HEK293 (cell line): ENCODE results near the gene MYH6.

ENCODE experiments used
- CTCF ChIA-PET: fragments of 350-600 bp; formaldehyde crosslinking; extraction: SDS; loops from one replicate; lab custom pipeline; 2021; ENCODE audit warnings: antibody characterized with exemption; lab: Yijun Ruan, JAX
- POLR2A ChIA-PET: fragments of 300-600 bp; formaldehyde crosslinking; extraction: SDS; loops from one replicate; lab custom pipeline; 2020; ENCODE audit warnings: antibody characterized with exemption, inconsistent platforms; lab: Yijun Ruan, JAX
- H3K27ac ChIP-seq: fragments of 200-500 bp; sonication (Bioruptor generic); 2 replicates; pipeline ENCODE4 v1.5.1; 2014; ENCODE audit warnings: low read depth, low read length, control low read depth, inconsistent platforms; ENCODE audit errors: extremely low read depth
- H3K36me3 ChIP-seq, 2 experiments: fragments of 200-500 bp in 1 of 2; sonication (Bioruptor generic) in 1 of 2; 1 replicate in 1 of 2; 2 replicates in 1 of 2; pipeline ENCODE4 v1.5.1; 2014 to 2017; ENCODE audit warnings: inconsistent platforms in 2 of 2, low read length in 2 of 2; ENCODE audit not compliant: control insufficient read depth in 2 of 2, insufficient read depth in 1 of 2
- H3K4me1 ChIP-seq: fragments of 200-500 bp; sonication (Bioruptor generic); 2 replicates; pipeline ENCODE4 v1.5.1; 2014; ENCODE audit warnings: mild to moderate bottlenecking, low read length, inconsistent platforms; ENCODE audit not compliant: control insufficient read depth, insufficient read depth
- H3K4me3 ChIP-seq: 2 replicates; pipeline ENCODE4 v1.5.1; 2011; ENCODE audit warnings: low read depth, mild to moderate bottlenecking, control low read depth, low read length, moderate library complexity
- H3K9me3 ChIP-seq: fragments of 200-500 bp; sonication (Bioruptor generic); 2 replicates; pipeline ENCODE4 v1.5.1; 2014; ENCODE audit warnings: low read depth, low read length, inconsistent platforms; ENCODE audit not compliant: control insufficient read depth, insufficient read depth
- BCL11A ChIP-seq: fragments of 450-650 bp; formaldehyde crosslinking; IDR thresholded peaks from 2 replicates; pipeline ENCODE4 v1.5.1; 2016; ENCODE audit warnings: low read depth, missing biosample characterization, missing genetic modification characterization
- BCL11B ChIP-seq: fragments of 450-650 bp; formaldehyde crosslinking; IDR thresholded peaks from 2 replicates; pipeline ENCODE4 v1.5.1; 2016; ENCODE audit warnings: low read depth, missing biosample characterization, missing genetic modification characterization
- CTCF ChIP-seq: fragments of 450-650 bp; formaldehyde crosslinking; IDR thresholded peaks from 2 replicates; pipeline ENCODE4 v1.5.1; 2016; ENCODE audit warnings: missing biosample characterization, missing genetic modification characterization
- GFI1B ChIP-seq: fragments of 450-650 bp; formaldehyde crosslinking; IDR thresholded peaks from 2 replicates; pipeline ENCODE4 v1.5.1; 2016; ENCODE audit warnings: missing biosample characterization, missing genetic modification characterization
- GLI4 ChIP-seq: fragments of 450-650 bp; formaldehyde crosslinking; IDR thresholded peaks from 2 replicates; pipeline ENCODE4 v1.5.1; 2016; ENCODE audit warnings: missing biosample characterization, missing genetic modification characterization
- HOXD13 ChIP-seq: sonication (generic); formaldehyde crosslinking; IDR thresholded peaks from 2 replicates; pipeline ENCODE4 v1.8.0; 2022; ENCODE audit warnings: missing genetic modification reagents, borderline replicate concordance
- KLF9 ChIP-seq: fragments of 450-650 bp; formaldehyde crosslinking; IDR thresholded peaks from 2 replicates; pipeline ENCODE4 v1.5.1; 2016; ENCODE audit warnings: missing biosample characterization, missing genetic modification characterization, low read depth
- MZF1 ChIP-seq: fragments of 450-650 bp; formaldehyde crosslinking; IDR thresholded peaks from 2 replicates; pipeline ENCODE4 v1.5.1; 2017; ENCODE audit warnings: missing biosample characterization, missing genetic modification characterization, borderline replicate concordance
- OVOL3 ChIP-seq: fragments of 450-650 bp; formaldehyde crosslinking; IDR thresholded peaks from 2 replicates; pipeline ENCODE4 v1.5.1; 2016; ENCODE audit warnings: missing biosample characterization, missing genetic modification characterization
- REPIN1 ChIP-seq: fragments of 450-650 bp; formaldehyde crosslinking; IDR thresholded peaks from 2 replicates; pipeline ENCODE4 v1.5.1; 2017; ENCODE audit warnings: missing biosample characterization, missing genetic modification characterization, low read depth
- SETDB1 ChIP-seq: IDR thresholded peaks from one replicate; pipeline ENCODE4 v1.6.1; 2017; ENCODE audit warnings: mild to moderate bottlenecking, low read length, moderate library complexity, mixed read lengths; ENCODE audit not compliant: insufficient read length
- ZBTB1 ChIP-seq: fragments of 450-650 bp; formaldehyde crosslinking; IDR thresholded peaks from 2 replicates; pipeline ENCODE4 v1.5.1; 2016; ENCODE audit warnings: missing biosample characterization, missing genetic modification characterization
- ZBTB21 ChIP-seq: fragments of 450-650 bp; formaldehyde crosslinking; IDR thresholded peaks from 2 replicates; pipeline ENCODE4 v1.5.1; 2017; ENCODE audit warnings: missing biosample characterization, missing genetic modification characterization
- ZBTB49 ChIP-seq: fragments of 450-650 bp; formaldehyde crosslinking; IDR thresholded peaks from 2 replicates; pipeline ENCODE4 v1.5.1; 2016; ENCODE audit warnings: missing biosample characterization, missing genetic modification characterization, low read depth
- ZNF138 ChIP-seq: fragments of 450-650 bp; formaldehyde crosslinking; IDR thresholded peaks from 2 replicates; pipeline ENCODE4 v1.5.1; 2016; ENCODE audit warnings: missing biosample characterization, missing genetic modification characterization, borderline replicate concordance
- ZNF140 ChIP-seq: fragments of 450-650 bp; formaldehyde crosslinking; IDR thresholded peaks from 2 replicates; pipeline ENCODE4 v1.5.1; 2016; ENCODE audit warnings: missing biosample characterization, missing genetic modification characterization
- ZNF157 ChIP-seq: fragments of 450-650 bp; formaldehyde crosslinking; IDR thresholded peaks from 2 replicates; pipeline ENCODE4 v1.5.1; 2016; ENCODE audit warnings: missing biosample characterization, missing genetic modification characterization
- ZNF24 ChIP-seq: fragments of 450-650 bp; formaldehyde crosslinking; IDR thresholded peaks from 2 replicates; pipeline ENCODE4 v1.5.1; 2016; ENCODE audit warnings: missing biosample characterization, missing genetic modification characterization
- ZNF248 ChIP-seq: fragments of 450-650 bp; formaldehyde crosslinking; IDR thresholded peaks from 2 replicates; pipeline ENCODE4 v1.5.1; 2017; ENCODE audit warnings: missing biosample characterization, missing genetic modification characterization
- ZNF394 ChIP-seq: fragments of 450-650 bp; formaldehyde crosslinking; IDR thresholded peaks from 2 replicates; pipeline ENCODE4 v1.5.1; 2016; ENCODE audit warnings: missing biosample characterization, missing genetic modification characterization, mild to moderate bottlenecking, moderate library complexity, borderline replicate concordance
- ZNF433 ChIP-seq: fragments of 450-650 bp; formaldehyde crosslinking; IDR thresholded peaks from 2 replicates; pipeline ENCODE4 v1.5.1; 2016; ENCODE audit warnings: missing biosample characterization, missing genetic modification characterization, low read depth
- ZNF48 ChIP-seq: fragments of 450-650 bp; formaldehyde crosslinking; IDR thresholded peaks from 2 replicates; pipeline ENCODE4 v1.5.1; 2016; ENCODE audit warnings: missing biosample characterization, missing genetic modification characterization
- ZNF529 ChIP-seq: fragments of 450-650 bp; formaldehyde crosslinking; IDR thresholded peaks from 2 replicates; pipeline ENCODE4 v1.5.1; 2017; ENCODE audit warnings: missing genetic modification characterization, missing biosample characterization; ENCODE audit not compliant: insufficient replicate concordance
- ZNF549 ChIP-seq: fragments of 450-650 bp; IDR thresholded peaks from 2 replicates; pipeline ENCODE4 v1.5.1; 2018; ENCODE audit warnings: missing biosample characterization, missing genetic modification characterization, mild to moderate bottlenecking, inconsistent platforms, moderate library complexity
- ZNF555 ChIP-seq: fragments of 450-650 bp; formaldehyde crosslinking; conservative IDR thresholded peaks from 2 replicates; pipeline ENCODE4 v1.5.1; 2017; ENCODE audit warnings: missing biosample characterization, mild to moderate bottlenecking, missing genetic modification characterization, inconsistent platforms
- ZNF624 ChIP-seq: fragments of 450-650 bp; formaldehyde crosslinking; IDR thresholded peaks from 2 replicates; pipeline ENCODE4 v1.5.1; 2017; ENCODE audit warnings: missing biosample characterization, missing genetic modification characterization
- ZNF670 ChIP-seq: fragments of 450-650 bp; formaldehyde crosslinking; IDR thresholded peaks from 2 replicates; pipeline ENCODE4 v1.5.1; 2016; ENCODE audit warnings: missing biosample characterization, missing genetic modification characterization, low read depth
- TF ChIP-seq, protein P1 (sequence below): fragments of 450-650 bp; formaldehyde crosslinking; IDR thresholded peaks from 2 replicates; pipeline ENCODE4 v1.5.1; 2016; ENCODE audit warnings: missing biosample characterization, missing genetic modification characterization
- TF ChIP-seq, protein P2 (sequence below): fragments of 450-650 bp; formaldehyde crosslinking; IDR thresholded peaks from 2 replicates; pipeline ENCODE4; 2016; ENCODE audit warnings: missing biosample characterization, missing genetic modification characterization
- TF ChIP-seq, protein P3 (sequence below): fragments of 450-650 bp; formaldehyde crosslinking; IDR thresholded peaks from 2 replicates; pipeline ENCODE4 v1.5.1; 2016; ENCODE audit warnings: missing biosample characterization, missing genetic modification characterization

The MYH6 gene

DNA sequence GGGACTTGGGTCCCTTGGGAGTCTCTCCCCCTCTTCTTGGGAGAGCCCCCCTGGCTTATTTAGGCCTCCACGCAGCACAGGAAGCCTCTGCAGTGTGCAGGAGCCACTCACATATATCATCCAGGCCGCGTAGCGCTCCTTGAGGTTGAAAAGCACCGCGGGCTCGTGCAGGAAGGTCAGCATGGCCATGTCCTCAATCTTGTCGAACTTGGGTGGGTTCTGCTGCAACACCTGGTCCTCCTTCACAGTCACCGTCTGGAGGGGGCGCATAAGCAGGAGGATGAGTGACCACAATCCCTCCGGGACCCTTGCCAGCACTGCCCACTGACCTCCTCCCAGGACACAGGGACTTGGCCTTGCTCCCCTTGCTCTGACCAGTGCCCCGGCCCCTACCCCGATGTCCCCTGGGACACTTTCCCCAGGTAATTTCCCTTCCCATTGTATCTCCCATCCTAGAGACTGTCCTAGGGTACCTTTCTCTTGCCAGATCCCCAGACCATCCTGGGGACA lies 2.5 kb downstream of the MYH6 start:
- CTCF ChIA-PET = no interaction called here
- H3K4me3 ChIP-seq = no peak overlapping the region

GRCh38 chr14:23405096-23405495 lies 3.0 kb downstream of the MYH6 start:
- H3K4me3 ChIP-seq = no peak overlapping the region
- CTCF ChIA-PET = no interaction called here
- TF ChIP-seq, protein P1, sequence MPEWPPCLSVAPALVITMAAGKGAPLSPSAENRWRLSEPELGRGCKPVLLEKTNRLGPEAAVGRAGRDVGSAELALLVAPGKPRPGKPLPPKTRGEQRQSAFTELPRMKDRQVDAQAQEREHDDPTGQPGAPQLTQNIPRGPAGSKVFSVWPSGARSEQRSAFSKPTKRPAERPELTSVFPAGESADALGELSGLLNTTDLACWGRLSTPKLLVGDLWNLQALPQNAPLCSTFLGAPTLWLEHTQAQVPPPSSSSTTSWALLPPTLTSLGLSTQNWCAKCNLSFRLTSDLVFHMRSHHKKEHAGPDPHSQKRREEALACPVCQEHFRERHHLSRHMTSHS = no peak
- TF ChIP-seq OVOL3 (no peak), ZNF549 (tag by site-specific recombination) (no peak), GFI1B (tag by site-specific recombination) (no peak), ZNF529 (tag by site-specific recombination) (no peak), ZBTB21 (tag by site-specific recombination) (no peak), CTCF (tag by site-specific recombination) (no peak), ZNF140 (tag by site-specific recombination) (no peak), MZF1 (tag by site-specific recombination) (no peak), ZNF138 (tag by site-specific recombination) (no peak), ZNF624 (no peak), ZNF555 (no peak), ZNF157 (tag by site-specific recombination) (no peak), REPIN1 (tag by site-specific recombination) (no peak), BCL11A (tag by site-specific recombination) (no peak), ZNF394 (tag by site-specific recombination) (no peak)
- TF ChIP-seq, protein P2, sequence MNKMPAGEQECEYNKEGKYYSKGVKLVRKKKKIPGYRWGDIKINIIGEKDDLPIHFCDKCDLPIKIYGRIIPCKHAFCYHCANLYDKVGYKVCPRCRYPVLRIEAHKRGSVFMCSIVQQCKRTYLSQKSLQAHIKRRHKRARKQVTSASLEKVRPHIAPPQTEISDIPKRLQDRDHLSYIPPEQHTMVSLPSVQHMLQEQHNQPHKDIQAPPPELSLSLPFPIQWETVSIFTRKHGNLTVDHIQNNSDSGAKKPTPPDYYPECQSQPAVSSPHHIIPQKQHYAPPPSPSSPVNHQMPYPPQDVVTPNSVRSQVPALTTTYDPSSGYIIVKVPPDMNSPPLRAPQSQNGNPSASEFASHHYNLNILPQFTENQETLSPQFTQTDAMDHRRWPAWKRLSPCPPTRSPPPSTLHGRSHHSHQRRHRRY (tag by site-specific recombination) = no peak
- TF ChIP-seq, protein P3, sequence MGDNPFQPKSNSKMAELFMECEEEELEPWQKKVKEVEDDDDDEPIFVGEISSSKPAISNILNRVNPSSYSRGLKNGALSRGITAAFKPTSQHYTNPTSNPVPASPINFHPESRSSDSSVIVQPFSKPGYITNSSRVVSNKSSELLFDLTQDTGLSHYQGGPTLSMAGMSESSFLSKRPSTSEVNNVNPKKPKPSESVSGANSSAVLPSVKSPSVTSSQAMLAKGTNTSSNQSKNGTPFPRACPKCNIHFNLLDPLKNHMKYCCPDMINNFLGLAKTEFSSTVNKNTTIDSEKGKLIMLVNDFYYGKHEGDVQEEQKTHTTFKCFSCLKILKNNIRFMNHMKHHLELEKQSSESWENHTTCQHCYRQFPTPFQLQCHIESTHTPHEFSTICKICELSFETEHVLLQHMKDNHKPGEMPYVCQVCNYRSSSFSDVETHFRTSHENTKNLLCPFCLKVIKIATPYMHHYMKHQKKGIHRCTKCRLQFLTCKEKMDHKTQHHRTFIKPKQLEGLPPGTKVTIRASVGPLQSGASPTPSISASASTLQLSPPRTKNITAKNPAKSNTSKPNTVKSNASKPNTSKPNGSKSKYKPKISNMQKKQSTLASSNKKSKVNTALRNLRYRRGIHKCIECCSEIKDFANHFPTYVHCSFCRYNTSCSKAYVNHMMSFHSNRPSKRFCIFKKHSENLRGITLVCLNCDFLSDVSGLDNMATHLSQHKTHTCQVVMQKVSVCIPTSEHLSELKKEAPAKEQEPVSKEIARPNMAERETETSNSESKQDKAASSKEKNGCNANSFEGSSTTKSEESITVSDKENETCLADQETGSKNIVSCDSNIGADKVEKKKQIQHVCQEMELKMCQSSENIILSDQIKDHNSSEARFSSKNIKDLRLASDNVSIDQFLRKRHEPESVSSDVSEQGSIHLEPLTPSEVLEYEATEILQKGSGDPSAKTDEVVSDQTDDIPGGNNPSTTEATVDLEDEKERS (tag by site-specific recombination) = no peak

More for the DNA sequence above, 2.5 kb downstream of the MYH6 start:
- Histone ChIP-seq H3K4me1 (no peaks in the 10 kb centered on the region), H3K27ac (no peak overlapping the region), H3K36me3 (no peaks in the 10 kb centered on the region), H3K9me3 (no peaks in the 10 kb centered on the region)
- TF ChIP-seq ZNF138 (tag by site-specific recombination) (no peak), KLF9 (tag by site-specific recombination) (no peak), GLI4 (tag by site-specific recombination) (no peak), HOXD13 (no peak), BCL11B (no peak), SETDB1 (no peak), ZBTB1 (no peak), ZNF48 (tag by site-specific recombination) (no peak), ZNF433 (tag by site-specific recombination) (no peak), ZNF394 (tag by site-specific recombination) (no peak), ZNF248 (tag by site-specific recombination) (no peak), ZNF24 (tag by site-specific recombination) (no peak), ZNF670 (tag by site-specific recombination) (no peak), BCL11A (tag by site-specific recombination) (no peak), ZBTB49 (tag by site-specific recombination) (no peak)
- POLR2A ChIA-PET = no interaction called here

More at GRCh38 chr14:23405096-23405495, 3.0 kb downstream of the MYH6 start:
- Histone ChIP-seq H3K27ac (no peak overlapping the region), H3K4me1 (no peaks in the 10 kb centered on the region), H3K36me3 (no peaks in the 10 kb centered on the region), H3K9me3 (no peaks in the 10 kb centered on the region)
- POLR2A ChIA-PET = no interaction called here
